ENCODE data around the gene PARD3. TPM values are rescaled to one million over a fixed set of nuclear protein-coding genes. Genes with fewer than 3 reads are reported as not detected.

The PARD3 gene
- polyA plus RNA-seq, 1 donor from 2014 or later, result 12.4 TPM

DNA sequence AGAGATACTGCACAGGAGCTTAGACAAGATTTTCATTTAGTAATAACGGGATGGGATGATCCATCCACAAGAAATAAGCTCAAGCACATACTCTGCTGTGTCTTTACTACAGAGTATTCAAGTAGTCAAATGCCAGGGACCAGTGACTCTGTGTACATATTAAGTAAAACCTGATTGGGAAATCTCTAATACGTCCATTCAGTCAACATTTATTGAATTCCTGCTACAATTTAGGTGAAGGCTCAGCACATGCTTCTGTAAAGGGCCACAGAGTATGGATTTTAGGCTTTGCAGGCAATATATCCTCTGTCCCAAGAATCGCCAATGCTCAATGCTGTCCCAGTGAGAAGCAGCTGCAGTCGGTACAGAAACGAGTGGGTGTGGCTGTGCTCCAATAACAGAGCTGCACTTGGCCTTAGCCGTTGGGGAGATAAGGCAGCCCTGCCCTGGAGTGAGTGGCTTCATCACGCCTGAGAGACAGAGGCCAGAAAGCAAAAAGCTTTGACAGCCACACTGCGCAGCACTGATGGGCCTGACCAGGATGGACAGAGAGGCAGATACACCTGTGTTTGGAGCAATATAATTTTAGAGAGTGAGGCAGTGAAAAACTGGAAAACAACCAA, 186.8 kb downstream of the PARD3 start:
- Histone ChIP-seq H3K36me3 (ENCODE audit: insufficient read depth, low read length) (no peaks in the 10 kb centered on the region), H3K4me3 (ENCODE audit: low read length) (no peak overlapping the region), H2AFZ (ENCODE audit: low read depth, low read length) (no peak overlapping the region), H3K9ac (ENCODE audit: low read length) (no peak overlapping the region), H3K27me3 (ENCODE audit: insufficient read depth, low read depth, low read length) (no peaks in the 10 kb centered on the region), H3K9me2 (ENCODE audit: insufficient read depth, low read length) (no peaks in the 10 kb centered on the region), H3K27ac (ENCODE audit: low read length) (no peak overlapping the region), H3K79me2 (replicated peaks; ENCODE audit: insufficient read depth, low read length) (peaks cover 4% of the 10 kb centered on the region), H3K4me2 (ENCODE audit: low read length) (no peak overlapping the region), H3K9me3 (ENCODE audit: low read length) (no peaks in the 10 kb centered on the region), H4K20me1 (ENCODE audit: insufficient read depth) (no peaks in the 10 kb centered on the region), H3F3A (ENCODE audit: insufficient read depth, low read length, poor library complexity, severe bottlenecking) (no peaks in the 10 kb centered on the region)
- no peak for TF ChIP-seq POLR2AphosphoS5 (IDR thresholded peaks at IDR 0.05)
- TF ChIP-seq EP300 (conservative IDR thresholded peaks at IDR 0.05; ENCODE audit: poor library complexity, severe bottlenecking), result no peak
- no peak for TF ChIP-seq EZH2 (IDR thresholded peaks at IDR 0.05; ENCODE audit: borderline replicate concordance, insufficient read depth, low read length, poor library complexity, severe bottlenecking)
- TF ChIP-seq RAD21 (conservative IDR thresholded peaks at IDR 0.05), result no peak
- TF ChIP-seq, protein P1, sequence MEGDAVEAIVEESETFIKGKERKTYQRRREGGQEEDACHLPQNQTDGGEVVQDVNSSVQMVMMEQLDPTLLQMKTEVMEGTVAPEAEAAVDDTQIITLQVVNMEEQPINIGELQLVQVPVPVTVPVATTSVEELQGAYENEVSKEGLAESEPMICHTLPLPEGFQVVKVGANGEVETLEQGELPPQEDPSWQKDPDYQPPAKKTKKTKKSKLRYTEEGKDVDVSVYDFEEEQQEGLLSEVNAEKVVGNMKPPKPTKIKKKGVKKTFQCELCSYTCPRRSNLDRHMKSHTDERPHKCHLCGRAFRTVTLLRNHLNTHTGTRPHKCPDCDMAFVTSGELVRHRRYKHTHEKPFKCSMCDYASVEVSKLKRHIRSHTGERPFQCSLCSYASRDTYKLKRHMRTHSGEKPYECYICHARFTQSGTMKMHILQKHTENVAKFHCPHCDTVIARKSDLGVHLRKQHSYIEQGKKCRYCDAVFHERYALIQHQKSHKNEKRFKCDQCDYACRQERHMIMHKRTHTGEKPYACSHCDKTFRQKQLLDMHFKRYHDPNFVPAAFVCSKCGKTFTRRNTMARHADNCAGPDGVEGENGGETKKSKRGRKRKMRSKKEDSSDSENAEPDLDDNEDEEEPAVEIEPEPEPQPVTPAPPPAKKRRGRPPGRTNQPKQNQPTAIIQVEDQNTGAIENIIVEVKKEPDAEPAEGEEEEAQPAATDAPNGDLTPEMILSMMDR (IDR thresholded peaks at IDR 0.05; ENCODE audit: poor library complexity, severe bottlenecking), result no peak
- TF ChIP-seq, protein P2, sequence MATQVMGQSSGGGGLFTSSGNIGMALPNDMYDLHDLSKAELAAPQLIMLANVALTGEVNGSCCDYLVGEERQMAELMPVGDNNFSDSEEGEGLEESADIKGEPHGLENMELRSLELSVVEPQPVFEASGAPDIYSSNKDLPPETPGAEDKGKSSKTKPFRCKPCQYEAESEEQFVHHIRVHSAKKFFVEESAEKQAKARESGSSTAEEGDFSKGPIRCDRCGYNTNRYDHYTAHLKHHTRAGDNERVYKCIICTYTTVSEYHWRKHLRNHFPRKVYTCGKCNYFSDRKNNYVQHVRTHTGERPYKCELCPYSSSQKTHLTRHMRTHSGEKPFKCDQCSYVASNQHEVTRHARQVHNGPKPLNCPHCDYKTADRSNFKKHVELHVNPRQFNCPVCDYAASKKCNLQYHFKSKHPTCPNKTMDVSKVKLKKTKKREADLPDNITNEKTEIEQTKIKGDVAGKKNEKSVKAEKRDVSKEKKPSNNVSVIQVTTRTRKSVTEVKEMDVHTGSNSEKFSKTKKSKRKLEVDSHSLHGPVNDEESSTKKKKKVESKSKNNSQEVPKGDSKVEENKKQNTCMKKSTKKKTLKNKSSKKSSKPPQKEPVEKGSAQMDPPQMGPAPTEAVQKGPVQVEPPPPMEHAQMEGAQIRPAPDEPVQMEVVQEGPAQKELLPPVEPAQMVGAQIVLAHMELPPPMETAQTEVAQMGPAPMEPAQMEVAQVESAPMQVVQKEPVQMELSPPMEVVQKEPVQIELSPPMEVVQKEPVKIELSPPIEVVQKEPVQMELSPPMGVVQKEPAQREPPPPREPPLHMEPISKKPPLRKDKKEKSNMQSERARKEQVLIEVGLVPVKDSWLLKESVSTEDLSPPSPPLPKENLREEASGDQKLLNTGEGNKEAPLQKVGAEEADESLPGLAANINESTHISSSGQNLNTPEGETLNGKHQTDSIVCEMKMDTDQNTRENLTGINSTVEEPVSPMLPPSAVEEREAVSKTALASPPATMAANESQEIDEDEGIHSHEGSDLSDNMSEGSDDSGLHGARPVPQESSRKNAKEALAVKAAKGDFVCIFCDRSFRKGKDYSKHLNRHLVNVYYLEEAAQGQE (IDR thresholded peaks at IDR 0.05; ENCODE audit: borderline replicate concordance), result no peak
- no peak for TF ChIP-seq SMC3 (conservative IDR thresholded peaks at IDR 0.05; ENCODE audit: poor library complexity)
- TF ChIP-seq TAF1 (IDR thresholded peaks at IDR 0.05; ENCODE audit: low read depth), result no peak
- TF ChIP-seq MXI1 (conservative IDR thresholded peaks at IDR 0.05; ENCODE audit: poor library complexity, severe bottlenecking), result no peak

DNA sequence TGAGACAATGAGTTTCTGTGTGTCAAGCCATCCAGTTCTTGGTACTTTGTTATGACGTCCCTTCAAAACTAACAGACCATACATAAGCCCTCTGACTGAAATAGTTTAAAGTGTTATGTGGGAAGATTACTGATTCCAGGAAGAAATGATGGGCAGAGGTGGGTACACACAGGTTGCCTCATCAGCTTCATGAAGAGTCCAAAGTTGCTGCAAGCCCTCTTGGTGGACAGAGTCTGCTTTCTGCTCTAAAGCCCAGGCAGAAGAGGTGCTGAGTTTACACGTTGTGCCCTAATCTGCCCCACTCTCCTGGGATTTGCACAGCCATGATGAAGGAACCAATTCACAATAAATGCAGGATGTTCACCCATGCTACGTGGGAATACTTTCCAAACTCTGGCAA, 187.4 kb downstream of the PARD3 start:
- H3K4me3 ChIP-seq (ENCODE audit: low read length), result no peak overlapping the region
- H3K27me3 ChIP-seq (ENCODE audit: insufficient read depth, low read depth, low read length), result no peaks in the 10 kb centered on the region
- no peaks in the 10 kb centered on the region for H4K20me1 ChIP-seq (ENCODE audit: insufficient read depth)
- TF ChIP-seq RAD21 (conservative IDR thresholded peaks at IDR 0.05), result no peak
- TF ChIP-seq EP300 (conservative IDR thresholded peaks at IDR 0.05; ENCODE audit: poor library complexity, severe bottlenecking), result no peak
- no peak for TF ChIP-seq MXI1 (conservative IDR thresholded peaks at IDR 0.05; ENCODE audit: poor library complexity, severe bottlenecking)
- no peak for TF ChIP-seq EZH2 (IDR thresholded peaks at IDR 0.05; ENCODE audit: borderline replicate concordance, insufficient read depth, low read length, poor library complexity, severe bottlenecking)
- TF ChIP-seq, protein P1 (IDR thresholded peaks at IDR 0.05; ENCODE audit: poor library complexity, severe bottlenecking), result no peak
- TF ChIP-seq TAF1 (IDR thresholded peaks at IDR 0.05; ENCODE audit: low read depth), result no peak
- TF ChIP-seq POLR2AphosphoS5 (IDR thresholded peaks at IDR 0.05), result no peak
- no peak for TF ChIP-seq SMC3 (conservative IDR thresholded peaks at IDR 0.05; ENCODE audit: poor library complexity)
- TF ChIP-seq, protein P2 (IDR thresholded peaks at IDR 0.05; ENCODE audit: borderline replicate concordance), result no peak
- no peaks in the 10 kb centered on the region for H3K36me3 ChIP-seq (ENCODE audit: insufficient read depth, low read length)
- H3K9me2 ChIP-seq (ENCODE audit: insufficient read depth, low read length), result no peaks in the 10 kb centered on the region
- H2AFZ ChIP-seq (ENCODE audit: low read depth, low read length), result no peak overlapping the region
- no peak overlapping the region for H3K27ac ChIP-seq (ENCODE audit: low read length)
- H3K79me2 ChIP-seq (replicated peaks; ENCODE audit: insufficient read depth, low read length), result peaks cover 4% of the 10 kb centered on the region
- H3K9ac ChIP-seq (ENCODE audit: low read length), result no peak overlapping the region
- no peaks in the 10 kb centered on the region for H3F3A ChIP-seq (ENCODE audit: insufficient read depth, low read length, poor library complexity, severe bottlenecking)
- H3K9me3 ChIP-seq (ENCODE audit: low read length), result no peaks in the 10 kb centered on the region
- no peak overlapping the region for H3K4me2 ChIP-seq (ENCODE audit: low read length)
